CD4-positive, CD25-positive, alpha-beta regulatory T cell (primary cell): ENCODE results near the gene ERC1. TPM values are rescaled to one million over a fixed set of nuclear protein-coding genes. Genes with fewer than 3 reads are reported as not detected.
A peak's percentile ranks its signal among the peaks of the same experiment; 100 is the strongest.

Source experiments
- ATAC-seq, 2 donors: fragments of 150-1000 bp; cut with Tn5 transposase; one replicate each; pipeline ENCODE4 v1.10.0; 2021; ENCODE audit warnings: low read depth in 2 of 2, moderate number of reproducible peaks in 2 of 2, moderate library complexity in 1 of 2
- DNase-seq, 3 donors: peaks; one replicate each; pipeline versions ENCODE4 v3.0.0 to v3.0.0-alpha.2; 2012 to 2022; ENCODE audit warnings: mixed read lengths in 1 of 3
- H3K27ac ChIP-seq: one replicate; pipeline ENCODE4 v1.7.0; 2013; ENCODE audit warnings: mild to moderate bottlenecking, low read length; ENCODE audit not compliant: insufficient read depth, poor library complexity, severe bottlenecking
- H3K27me3 ChIP-seq: one replicate; pipeline ENCODE4 v1.7.0; 2013; ENCODE audit warnings: low read length; ENCODE audit not compliant: control insufficient read depth, insufficient read depth
- H3K36me3 ChIP-seq: one replicate; pipeline ENCODE4 v1.7.0; 2013; ENCODE audit warnings: mild to moderate bottlenecking, low read length, moderate library complexity; ENCODE audit not compliant: control insufficient read depth, insufficient read depth
- H3K4me1 ChIP-seq: 2 replicates; pipeline ENCODE4 v1.7.0; 2013; ENCODE audit warnings: mild to moderate bottlenecking, low read length; ENCODE audit not compliant: insufficient read depth, control insufficient read depth, poor library complexity, severe bottlenecking
- H3K4me3 ChIP-seq: one replicate; pipeline ENCODE4 v1.7.0; 2013; ENCODE audit warnings: low read depth, mild to moderate bottlenecking, low read length, moderate library complexity
- H3K9me3 ChIP-seq, 2 experiments: 1 replicate in 1 of 2; 2 replicates in 1 of 2; pipeline ENCODE4 v1.7.0; 2013; ENCODE audit warnings: low read length in 2 of 2, mild to moderate bottlenecking in 1 of 2, moderate library complexity in 1 of 2; ENCODE audit not compliant: control insufficient read depth in 2 of 2
- H3K27ac Mint-ChIP-seq, 3 donors: one replicate each; pipeline ENCODE4 v1.8.0; 2020 to 2022; ENCODE audit warnings: mild to moderate bottlenecking in 3 of 3, mixed read lengths in 3 of 3, moderate library complexity in 2 of 3
- H3K27me3 Mint-ChIP-seq: one replicate; pipeline ENCODE4 v1.8.0; 2022; ENCODE audit warnings: mild to moderate bottlenecking, mixed read lengths
- H3K36me3 Mint-ChIP-seq: one replicate; pipeline ENCODE4 v1.8.0; 2020; ENCODE audit warnings: mixed read lengths
- H3K4me1 Mint-ChIP-seq, 4 donors: one replicate each; pipeline ENCODE4 v1.8.0; 2020 to 2022; ENCODE audit warnings: mixed read lengths in 4 of 4, mild to moderate bottlenecking in 1 of 4
- H3K4me3 Mint-ChIP-seq, 4 donors: one replicate each; pipeline ENCODE4 v1.8.0; 2020 to 2022; ENCODE audit warnings: mild to moderate bottlenecking in 4 of 4, mixed read lengths in 4 of 4, moderate library complexity in 3 of 4
- H3K9me3 Mint-ChIP-seq, 7 donors: one replicate each; pipeline ENCODE4 v1.8.0; 2020 to 2022; ENCODE audit warnings: mixed read lengths in 7 of 7, mild to moderate bottlenecking in 3 of 7, moderate library complexity in 2 of 7
- polyA plus RNA-seq, 4 donors: library from polyadenylated mRNA; unstranded; fragments of 300-500 nt; fragmentation: Illumina TruSeq; gene quantifications; one replicate each; pipeline ENCODE4 v1.2.3, GENCODE V29; 2021
- total RNA-seq: library from RNA; stranded (reverse); gene quantifications from one replicate; pipeline ENCODE4 v1.2.3, GENCODE V29; 2022

Gene ERC1
- total and polyA plus RNA-seq, 5 donors from 2014 or later: 5.7 to 46.5 (median 7.6) TPM

DNA sequence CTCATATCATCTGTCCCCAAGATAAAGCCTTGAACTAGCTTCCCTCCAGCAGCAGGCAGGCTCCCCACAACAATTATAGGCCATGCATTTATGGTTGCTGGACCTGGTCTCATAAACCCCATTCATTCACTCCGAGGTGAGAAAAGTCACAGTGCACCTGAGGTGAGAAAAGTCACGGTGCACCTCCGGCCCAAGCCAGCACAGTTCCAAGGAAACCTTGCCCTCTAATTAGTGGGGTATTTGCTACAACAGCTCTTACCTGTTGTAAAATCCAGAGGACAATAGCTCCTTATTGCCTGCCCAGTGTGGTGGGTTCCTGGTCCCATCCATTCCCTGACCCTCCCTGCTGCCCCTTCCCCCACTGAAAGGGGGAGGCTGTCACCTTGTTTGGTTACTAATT, 537.8 kb downstream of the ERC1 start:
- Mint-ChIP-seq H3K27me3 (peaks cover 76% of the 10 kb centered on the region), H3K9me3 (peaks cover 0 to 2% (median 0%) of the 10 kb centered on the region in 7 donors), H3K27ac (no peak overlapping the region), H3K36me3 (no peaks in the 10 kb centered on the region), H3K4me1 (peaks cover 13 to 31% (median 16%) of the 10 kb centered on the region in 4 donors), H3K4me3 (peak overlapping the region in 3 of 4 donors; percentile 18 to 86 (median 39))
- ATAC-seq (no peak), DNase-seq (no peak)
- no peaks in the 10 kb centered on the region for H3K36me3 ChIP-seq
- no peak overlapping the region for H3K27ac ChIP-seq
- H3K4me3 ChIP-seq: no peak overlapping the region
- H3K4me1 ChIP-seq: peaks cover 28% of the 10 kb centered on the region
- no peaks in the 10 kb centered on the region for H3K9me3 ChIP-seq
- H3K27me3 ChIP-seq: peaks cover 27% of the 10 kb centered on the region

DNA sequence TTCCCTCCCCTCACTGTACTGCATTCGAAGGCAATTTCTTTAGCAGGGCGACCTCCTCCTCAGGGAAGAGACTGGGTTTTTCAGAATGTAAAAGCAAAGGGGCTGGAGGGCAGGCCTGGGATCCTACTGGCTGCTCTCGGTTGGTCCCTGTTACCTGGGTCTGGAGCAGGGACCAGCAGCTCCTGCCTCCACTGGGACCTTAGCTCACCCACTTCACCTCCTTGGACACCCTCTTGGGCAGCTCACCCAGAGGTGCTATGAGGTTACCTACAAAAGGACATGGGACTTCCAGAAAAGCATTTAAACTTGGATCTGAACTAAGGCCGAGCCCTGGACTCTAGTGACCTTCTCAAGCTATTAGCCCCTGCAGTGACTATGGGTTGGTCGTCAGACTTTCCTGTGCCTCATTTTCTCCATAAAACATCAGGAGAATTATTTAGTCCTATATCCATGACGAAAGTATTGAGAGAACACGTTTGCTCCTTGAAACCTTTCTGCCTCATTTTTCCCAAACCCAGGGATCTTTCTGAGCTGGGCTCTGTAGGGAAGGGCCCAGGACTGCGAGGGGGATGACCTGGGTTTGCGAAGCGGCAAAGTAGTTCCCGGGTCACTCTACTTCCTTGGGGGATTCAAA, 538.3 kb downstream of the ERC1 start:
- ATAC-seq: no peak

DNA sequence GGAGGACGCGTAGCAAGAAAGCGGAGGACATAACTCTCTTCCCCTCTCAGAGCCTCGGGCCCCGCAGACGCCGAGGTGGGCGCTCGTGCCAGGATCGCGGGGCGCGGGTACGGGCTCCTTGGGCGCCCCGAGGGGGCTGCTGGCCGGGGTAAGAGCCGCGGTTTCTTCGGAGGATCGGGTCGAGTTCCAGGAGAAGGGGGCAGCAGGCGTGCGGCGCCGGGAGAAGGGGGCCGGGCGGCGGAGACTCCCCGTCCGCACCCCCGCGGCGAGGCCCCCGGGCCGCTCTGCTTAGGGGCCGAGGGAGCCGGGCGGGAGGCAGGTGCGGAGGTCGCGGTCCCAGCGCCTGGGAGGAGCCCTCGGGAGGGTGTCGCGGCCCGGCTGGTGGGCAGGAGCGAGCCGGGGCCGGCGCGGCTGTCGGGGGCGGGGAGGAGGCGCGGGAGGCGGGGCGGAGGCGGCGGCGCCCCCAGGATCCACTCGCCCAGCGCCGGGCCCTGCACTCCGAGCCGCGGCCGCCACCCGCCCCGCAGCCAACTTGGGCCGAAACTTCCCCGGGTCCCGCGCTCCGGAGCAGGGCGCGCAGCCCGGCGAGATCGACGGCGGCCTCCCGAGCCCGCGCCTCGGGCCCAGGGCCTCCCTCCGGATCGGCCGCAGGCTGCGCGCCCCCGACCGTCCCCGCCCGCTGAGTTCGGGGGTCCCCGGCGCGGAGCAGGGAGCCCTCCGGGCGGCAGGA, 539.0 kb downstream of the ERC1 start:
- no peaks in the 10 kb centered on the region for H3K36me3 Mint-ChIP-seq
- Histone ChIP-seq H3K9me3 (no peaks in the 10 kb centered on the region), H3K4me3 (no peak overlapping the region), H3K27ac (no peak overlapping the region), H3K36me3 (no peaks in the 10 kb centered on the region), H3K4me1 (peaks cover 36% of the 10 kb centered on the region), H3K27me3 (peaks cover 25% of the 10 kb centered on the region)
- H3K4me1 Mint-ChIP-seq: peaks cover 13 to 40% (median 18%) of the 10 kb centered on the region in 4 donors
- peaks cover 68% of the 10 kb centered on the region for H3K27me3 Mint-ChIP-seq
- DNase-seq (no peak), ATAC-seq (no peak)
- H3K4me3 Mint-ChIP-seq: peak overlapping the region; percentile 67 to 93 (median 88)
- peaks cover 0 to 2% (median 0%) of the 10 kb centered on the region in 7 donors for H3K9me3 Mint-ChIP-seq
- no peak overlapping the region for H3K27ac Mint-ChIP-seq

More for the DNA sequence above, 538.3 kb downstream of the ERC1 start:
- no peaks in the 10 kb centered on the region for H3K36me3 Mint-ChIP-seq
- Histone ChIP-seq H3K27me3 (peaks cover 27% of the 10 kb centered on the region), H3K4me3 (no peak overlapping the region), H3K4me1 (peaks cover 33% of the 10 kb centered on the region), H3K27ac (no peak overlapping the region), H3K9me3 (no peaks in the 10 kb centered on the region), H3K36me3 (no peaks in the 10 kb centered on the region)
- H3K4me3 Mint-ChIP-seq: peak overlapping the region; percentile 67 to 93 (median 88)
- H3K4me1 Mint-ChIP-seq: peaks cover 13 to 37% (median 18%) of the 10 kb centered on the region in 4 donors
- peaks cover 75% of the 10 kb centered on the region for H3K27me3 Mint-ChIP-seq
- peaks cover 0 to 2% (median 0%) of the 10 kb centered on the region in 7 donors for H3K9me3 Mint-ChIP-seq
- no peak for DNase-seq
- no peak overlapping the region for H3K27ac Mint-ChIP-seq

DNA sequence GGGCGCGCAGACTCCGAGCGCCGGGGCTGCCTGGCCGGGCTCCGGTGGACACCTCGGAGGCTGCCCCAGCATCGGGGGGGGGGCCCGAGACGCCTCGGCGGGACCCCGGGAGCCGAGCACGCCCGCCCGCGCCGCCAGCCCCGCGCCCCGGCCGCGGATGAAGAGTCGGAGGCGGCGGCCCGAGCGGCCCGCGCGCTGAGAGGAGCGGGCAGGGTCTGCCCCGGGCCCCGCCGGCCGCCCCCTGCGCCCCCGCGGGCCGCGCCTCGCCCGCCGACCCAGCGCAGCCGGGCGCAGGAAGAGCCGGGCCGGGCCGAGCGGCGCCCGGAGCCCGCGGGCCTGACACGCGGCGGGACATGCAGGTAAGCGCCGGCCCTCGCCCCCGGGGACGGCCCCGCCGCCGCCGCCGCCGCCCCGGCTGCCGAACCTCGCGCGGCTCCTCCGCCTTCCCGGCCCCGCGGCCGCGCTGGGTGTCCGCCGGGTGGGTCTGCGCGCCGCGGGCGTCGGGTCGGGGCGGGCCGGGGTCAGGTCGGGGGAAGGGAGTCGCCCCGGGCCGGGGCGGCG, 539.6 kb downstream of the ERC1 start:
- H3K9me3 Mint-ChIP-seq: peaks cover 0 to 2% (median 0%) of the 10 kb centered on the region in 7 donors
- no peak for ATAC-seq
- Histone ChIP-seq H3K4me1 (peaks cover 36% of the 10 kb centered on the region), H3K9me3 (no peaks in the 10 kb centered on the region), H3K27ac (no peak overlapping the region), H3K36me3 (no peaks in the 10 kb centered on the region), H3K4me3 (no peak overlapping the region), H3K27me3 (peaks cover 23% of the 10 kb centered on the region)
- no peak overlapping the region for H3K27ac Mint-ChIP-seq
- H3K4me1 Mint-ChIP-seq: peaks cover 13 to 40% (median 18%) of the 10 kb centered on the region in 4 donors
- DNase-seq: no peak
- peaks cover 67% of the 10 kb centered on the region for H3K27me3 Mint-ChIP-seq
- no peak overlapping the region for H3K4me3 Mint-ChIP-seq
- H3K36me3 Mint-ChIP-seq: no peaks in the 10 kb centered on the region

DNA sequence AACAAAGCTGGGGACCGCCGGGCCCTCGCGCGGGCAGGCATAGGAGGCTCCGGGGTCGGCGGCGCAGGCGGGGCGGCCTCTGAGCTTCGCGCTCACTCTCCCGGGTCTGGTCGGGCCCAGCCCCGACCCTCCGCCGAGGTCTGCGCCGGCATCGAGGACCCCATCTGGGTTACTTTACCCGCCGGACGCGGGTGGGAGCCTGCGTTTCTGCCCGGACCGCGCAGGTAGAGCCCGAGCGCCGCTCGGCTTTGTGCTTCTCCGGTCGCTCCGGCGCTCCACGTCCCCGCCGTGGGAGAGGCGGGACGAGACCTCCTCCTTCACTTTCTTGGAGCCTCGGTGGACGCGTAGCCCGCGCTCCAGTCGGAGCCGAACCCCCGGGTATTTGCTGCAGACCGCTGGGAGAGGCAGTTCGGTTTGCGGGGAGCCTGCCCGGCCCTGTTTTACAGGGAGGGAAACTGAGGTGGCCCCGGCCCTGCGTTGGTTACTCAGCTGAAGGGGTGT, 540.2 kb downstream of the ERC1 start:
- Mint-ChIP-seq H3K4me3 (peak overlapping the region; percentile 65 to 91 (median 73)), H3K4me1 (peaks cover 13 to 40% (median 18%) of the 10 kb centered on the region in 4 donors), H3K27ac (no peak overlapping the region), H3K27me3 (peaks cover 69% of the 10 kb centered on the region), H3K36me3 (no peaks in the 10 kb centered on the region), H3K9me3 (peaks cover 0 to 2% (median 0%) of the 10 kb centered on the region in 7 donors)
- no peaks in the 10 kb centered on the region for H3K36me3 ChIP-seq
- H3K9me3 ChIP-seq: no peaks in the 10 kb centered on the region
- peaks cover 27% of the 10 kb centered on the region for H3K27me3 ChIP-seq
- DNase-seq (no peak), ATAC-seq (no peak)
- no peak overlapping the region for H3K27ac ChIP-seq
- peaks cover 36% of the 10 kb centered on the region for H3K4me1 ChIP-seq
- H3K4me3 ChIP-seq: no peak overlapping the region

DNA sequence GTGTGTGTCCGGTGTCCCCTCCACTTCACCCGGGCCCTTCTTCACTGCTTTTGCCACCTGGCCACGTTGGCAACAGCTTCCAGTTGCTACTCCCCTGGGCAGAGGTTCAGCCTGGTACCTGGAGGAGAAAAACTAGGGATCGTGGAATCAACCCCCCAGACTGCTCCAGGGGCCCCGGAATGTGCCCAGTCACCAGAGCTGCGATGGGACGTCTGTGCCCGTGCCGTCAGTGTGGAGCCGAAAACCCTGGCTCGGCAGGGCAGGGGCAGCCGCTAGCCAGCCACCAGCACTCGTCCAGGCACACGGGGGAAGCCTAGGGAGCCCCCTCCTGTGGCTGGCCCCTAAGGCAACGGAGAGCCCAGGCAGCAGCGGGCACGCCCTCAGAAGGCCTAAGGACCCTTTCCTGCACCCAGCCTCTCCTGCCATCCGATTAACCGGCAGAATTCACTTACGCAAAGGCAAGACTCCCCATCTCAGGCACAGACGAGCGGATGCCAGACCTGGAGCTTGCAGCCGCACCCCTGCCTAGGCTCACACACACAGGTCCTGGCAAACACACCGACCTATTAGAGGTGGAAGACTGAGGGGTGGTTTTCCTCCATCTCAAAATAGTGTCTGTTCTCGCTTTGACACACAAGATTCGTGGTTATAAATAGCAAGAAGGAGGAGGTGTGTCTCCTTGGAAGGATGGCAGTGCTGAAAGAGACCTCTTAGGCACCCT, 540.8 kb downstream of the ERC1 start:
- Mint-ChIP-seq H3K27ac (no peak overlapping the region), H3K4me3 (peak overlapping the region; percentile 65 to 93 (median 86)), H3K9me3 (peaks cover 0 to 2% (median 0%) of the 10 kb centered on the region in 7 donors), H3K4me1 (peaks cover 13 to 40% (median 18%) of the 10 kb centered on the region in 4 donors), H3K36me3 (no peaks in the 10 kb centered on the region), H3K27me3 (peaks cover 70% of the 10 kb centered on the region)
- Histone ChIP-seq H3K27ac (no peak overlapping the region), H3K36me3 (no peaks in the 10 kb centered on the region), H3K9me3 (no peaks in the 10 kb centered on the region), H3K4me3 (no peak overlapping the region), H3K27me3 (peaks cover 27% of the 10 kb centered on the region), H3K4me1 (peaks cover 36% of the 10 kb centered on the region)
- DNase-seq (peak in 1 of 3 donors; percentile 9), ATAC-seq (no peak)
